Subcutaneous adipose tissue (tissue), 4 donors: ENCODE results near the gene VAMP4. TPM values are rescaled to one million over a fixed set of nuclear protein-coding genes. Genes with fewer than 3 reads are reported as not detected.

ENCODE experiments used
- CTCF ChIP-seq: fragments of 450-650 bp; IDR thresholded peaks from one replicate; pipeline ENCODE4 v1.5.1; 2016; ENCODE audit warnings: low read depth, mild to moderate bottlenecking, control low read depth, antibody characterized with exemption, moderate library complexity
- total RNA-seq, 4 donors: library from RNA; depleted of rRNA; stranded (reverse); fragments of >200 nt; gene quantifications; one replicate each; pipeline ENCODE4 v1.1.0, GENCODE V29; 2016

Gene VAMP4
- 10 to 100 TPM; 15.1 to 18.5 (median 17.7) TPM for total RNA-seq

GRCh38 chr1:171741872-171742576 lies at the start of gene VAMP4:
TSS of gene VAMP4 (minus strand) at chr1:171742065. CDS start at chr1:171738414, 3,651 bp downstream.
- no peak for TF ChIP-seq CTCF

GRCh38 chr1:171790318-171790717 lies 48.5 kb upstream of the VAMP4 start:
- TF ChIP-seq CTCF: no peak

- no peak for TF ChIP-seq CTCF
These were observed 46.8 kb upstream of the VAMP4 start for GRCh38 chr1:171788696-171789095.

DNA sequence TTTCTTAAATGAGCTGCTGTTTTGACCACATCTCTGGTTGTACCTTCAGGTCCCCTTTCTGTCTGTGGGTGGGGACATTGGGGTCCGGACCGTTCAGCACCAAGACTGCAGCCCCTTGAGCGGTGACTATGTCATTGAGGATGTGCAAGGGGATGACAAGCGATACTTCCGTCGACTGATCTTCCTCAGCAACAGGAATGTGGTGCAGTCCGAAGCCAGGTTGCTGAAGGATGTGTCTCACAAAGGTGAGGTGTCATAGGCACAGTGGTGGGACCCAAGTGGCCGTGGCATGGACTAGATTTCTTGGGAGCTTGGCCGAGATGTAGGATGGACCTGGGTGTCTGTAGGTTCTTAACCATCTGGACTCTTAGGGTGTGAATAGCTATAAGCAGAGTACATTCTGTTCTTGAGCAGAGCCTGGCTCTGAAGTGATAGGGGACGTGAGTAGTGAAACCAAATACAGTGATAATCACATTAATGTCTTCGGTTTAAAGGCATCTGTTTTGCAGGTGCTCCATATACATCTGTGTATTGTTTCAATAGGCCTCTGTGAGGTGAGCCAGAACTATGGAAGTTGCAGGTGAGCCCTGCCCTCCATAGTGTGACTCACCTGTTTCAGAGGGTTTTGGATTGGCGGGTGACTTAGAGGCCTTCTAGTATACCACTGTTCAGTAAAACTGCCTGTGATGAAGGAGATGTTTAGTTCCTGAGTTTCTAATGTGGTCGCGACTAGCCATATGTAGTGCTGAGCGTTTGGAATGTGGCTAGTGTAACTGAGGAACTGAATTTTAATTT lies 46.0 kb upstream of the VAMP4 start:
- no peak for TF ChIP-seq CTCF

DNA sequence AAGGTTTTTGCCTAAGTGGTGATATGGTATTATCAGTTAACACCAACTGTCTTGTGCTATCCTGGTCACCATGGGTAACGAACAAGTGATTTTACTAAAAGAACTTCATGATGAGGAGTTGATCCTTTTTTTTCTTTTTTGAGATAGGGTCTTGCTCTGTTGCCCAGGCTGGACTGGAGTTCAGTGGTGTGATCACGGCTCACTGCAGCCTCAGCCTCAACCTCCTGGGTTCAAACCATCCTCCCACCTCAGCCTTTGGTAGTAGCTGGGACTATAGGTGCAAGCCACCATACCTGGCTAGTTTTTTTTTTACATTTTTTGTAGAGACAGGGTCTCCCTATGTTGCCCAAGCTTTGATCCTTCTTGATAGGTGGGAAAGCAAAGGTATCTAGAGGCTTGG lies 44.7 kb upstream of the VAMP4 start:
- no peak for TF ChIP-seq CTCF

GRCh38 chr1:171785766-171786165 lies 43.9 kb upstream of the VAMP4 start:
- no peak for TF ChIP-seq CTCF

GRCh38 chr1:171784784-171785183 lies 42.9 kb upstream of the VAMP4 start:
- no peak for TF ChIP-seq CTCF
